CD14-positive monocyte (primary cell): ENCODE data around the gene RBMS1. TPM values are rescaled to one million over a fixed set of nuclear protein-coding genes. Genes with fewer than 3 reads are reported as not detected.
A peak's percentile ranks its signal among the peaks of the same experiment; 100 is the strongest.

Experiments
- DNase-seq, 3 donors: peaks; one replicate each; pipeline ENCODE4 v3.0.0-alpha.2; 2011 to 2022
- H2AFZ ChIP-seq: 2 replicates; pipeline ENCODE4 v1.6.0; 2012; ENCODE audit warnings: mild to moderate bottlenecking, low read depth, low read length, inconsistent platforms; ENCODE audit not compliant: insufficient read depth, poor library complexity, severe bottlenecking
- H3K27ac ChIP-seq, 2 donors: 1 replicate in 1 of 2; 2 replicates in 1 of 2; pipeline ENCODE4 v1.5.1; 2012 to 2013; ENCODE audit warnings: low read length in 2 of 2, control low read depth in 1 of 2, inconsistent platforms in 1 of 2, low read depth in 1 of 2, mild to moderate bottlenecking in 1 of 2
- H3K27me3 ChIP-seq, 2 donors: one replicate each; pipeline versions ENCODE4 v1.6.0 to v1.6.1; 2011 to 2013; ENCODE audit warnings: low read length in 2 of 2; ENCODE audit not compliant: control insufficient read depth in 2 of 2, insufficient read depth in 2 of 2
- H3K36me3 ChIP-seq, 2 donors: replicated peaks in 1 of 2; 1 replicate in 1 of 2; 2 replicates in 1 of 2; pipeline versions ENCODE4 v1.5.1 to v1.6.1; 2012 to 2013; ENCODE audit warnings: low read length in 2 of 2, control low read depth in 1 of 2, inconsistent platforms in 1 of 2, mild to moderate bottlenecking in 1 of 2; ENCODE audit not compliant: insufficient read depth in 2 of 2, control insufficient read depth in 1 of 2
- H3K4me1 ChIP-seq, 2 donors: 1 replicate in 1 of 2; 2 replicates in 1 of 2; pipeline versions ENCODE4 v1.5.1 to v1.6.1; 2012 to 2013; ENCODE audit warnings: low read length in 2 of 2, control low read depth in 1 of 2, inconsistent platforms in 1 of 2, mild to moderate bottlenecking in 1 of 2, moderate library complexity in 1 of 2; ENCODE audit not compliant: insufficient read depth in 2 of 2, control insufficient read depth in 1 of 2
- H3K4me2 ChIP-seq: replicated peaks from 2 replicates; pipeline ENCODE3; 2012; ENCODE audit warnings: low read length, moderate library complexity, mild to moderate bottlenecking; ENCODE audit not compliant: poor library complexity, severe bottlenecking; ENCODE audit errors: extremely low read depth
- H3K4me3 ChIP-seq, 3 experiments: fragments of 200-600 bp in 1 of 3; sonication (generic) in 1 of 3; replicated peaks in 1 of 3; 1 replicate in 2 of 3; 2 replicates in 1 of 3; pipeline ENCODE4 v1.5.1; 2011 to 2013; ENCODE audit warnings: low read length in 3 of 3, mild to moderate bottlenecking in 3 of 3, control low read depth in 2 of 3, low read depth in 2 of 3, inconsistent platforms in 1 of 3, moderate library complexity in 1 of 3
- H3K79me2 ChIP-seq: 2 replicates; pipeline ENCODE4 v1.6.0; 2012; ENCODE audit warnings: mild to moderate bottlenecking, control low read depth, inconsistent platforms, low read length, moderate library complexity; ENCODE audit not compliant: insufficient read depth
- H3K9ac ChIP-seq: 2 replicates; pipeline ENCODE4 v1.6.0; 2017; ENCODE audit warnings: low read length, mild to moderate bottlenecking; ENCODE audit not compliant: insufficient read depth, poor library complexity, severe bottlenecking
- H3K9me3 ChIP-seq, 2 donors: replicated peaks in 1 of 2; 1 replicate in 1 of 2; 2 replicates in 1 of 2; pipeline versions ENCODE4 v1.5.1 to v1.6.1; 2012 to 2013; ENCODE audit warnings: low read length in 2 of 2, control low read depth in 1 of 2; ENCODE audit not compliant: control insufficient read depth in 1 of 2, insufficient read depth in 1 of 2
- H4K20me1 ChIP-seq: 2 replicates; pipeline ENCODE4 v1.6.0; 2012; ENCODE audit warnings: mild to moderate bottlenecking, low read length, control low read depth, moderate library complexity; ENCODE audit not compliant: insufficient read depth
- H3K27ac Mint-ChIP-seq, 7 donors: one replicate each; pipeline ENCODE4 v1.8.0; 2020; ENCODE audit warnings: mild to moderate bottlenecking in 7 of 7, mixed read lengths in 7 of 7, moderate library complexity in 6 of 7, inconsistent platforms in 2 of 7
- H3K27me3 Mint-ChIP-seq, 3 donors: one replicate each; pipeline ENCODE4 v1.8.0; 2021 to 2022; ENCODE audit warnings: low read depth in 3 of 3, mild to moderate bottlenecking in 3 of 3, mixed read lengths in 3 of 3, moderate library complexity in 3 of 3, inconsistent platforms in 1 of 3
- H3K36me3 Mint-ChIP-seq, 2 donors: one replicate each; pipeline ENCODE4 v1.8.0; 2020; ENCODE audit warnings: mixed read lengths in 2 of 2, inconsistent platforms in 1 of 2, mild to moderate bottlenecking in 1 of 2
- H3K4me1 Mint-ChIP-seq: one replicate; pipeline ENCODE4 v1.8.0; 2020; ENCODE audit warnings: mild to moderate bottlenecking, mixed read lengths
- H3K4me3 Mint-ChIP-seq, 2 donors: one replicate each; pipeline ENCODE4 v1.8.0; 2020; ENCODE audit warnings: mild to moderate bottlenecking in 2 of 2, mixed read lengths in 2 of 2, moderate library complexity in 1 of 2
- H3K9me3 Mint-ChIP-seq, 7 donors: one replicate each; pipeline ENCODE4 v1.8.0; 2020 to 2022; ENCODE audit warnings: mixed read lengths in 7 of 7, mild to moderate bottlenecking in 6 of 7, moderate library complexity in 6 of 7, inconsistent platforms in 2 of 7
- whole genome bisulfite sequencing: methylation state at CpG from one replicate; pipeline ENCODE4 v1.1.5; 2013; ENCODE audit warnings: missing lambda C conversion rate; ENCODE audit not compliant: insufficient coverage; 5-methylcytosine and 5-hydroxymethylcytosine counted together
- intact Hi-C, 2 donors: fragments of 100-400 bp; cut with micrococcal nuclease; formaldehyde crosslinking; loops; one replicate each; pipeline versions ENCODE4 v1.15.0 to v1.15.1; 2023
- polyA plus RNA-seq, 3 donors: library from polyadenylated mRNA; depleted of rRNA in 1 of 3; unstranded in 2 of 3; stranded (reverse) in 1 of 3; fragments of 300-500 nt in 2 of 3; fragments of >200 nt in 1 of 3; fragmentation: Illumina TruSeq in 2 of 3; gene quantifications; 1 replicate in 2 of 3; 2 replicates in 1 of 3; pipeline ENCODE4 v1.2.3, GENCODE V29; 2012 to 2021
- TF ChIP-seq, protein P1 (sequence below): fragments of 200-600 bp; IDR thresholded peaks from one replicate; pipeline ENCODE4 v1.8.0; 2022; ENCODE audit warnings: antibody characterized with exemption, mild to moderate bottlenecking

Gene RBMS1
- polyA plus RNA-seq, 3 donors, result 88.2 to 91.2 (median 89.4) TPM

GRCh38 chr2:160408173-160408958, 85.2 kb downstream of the RBMS1 start:
- peaks cover 0 to 5% of the 10 kb centered on the region in 2 donors for H3K36me3 ChIP-seq
- H3K79me2 ChIP-seq, result peaks cover 37% of the 10 kb centered on the region
- TF ChIP-seq, protein P1, sequence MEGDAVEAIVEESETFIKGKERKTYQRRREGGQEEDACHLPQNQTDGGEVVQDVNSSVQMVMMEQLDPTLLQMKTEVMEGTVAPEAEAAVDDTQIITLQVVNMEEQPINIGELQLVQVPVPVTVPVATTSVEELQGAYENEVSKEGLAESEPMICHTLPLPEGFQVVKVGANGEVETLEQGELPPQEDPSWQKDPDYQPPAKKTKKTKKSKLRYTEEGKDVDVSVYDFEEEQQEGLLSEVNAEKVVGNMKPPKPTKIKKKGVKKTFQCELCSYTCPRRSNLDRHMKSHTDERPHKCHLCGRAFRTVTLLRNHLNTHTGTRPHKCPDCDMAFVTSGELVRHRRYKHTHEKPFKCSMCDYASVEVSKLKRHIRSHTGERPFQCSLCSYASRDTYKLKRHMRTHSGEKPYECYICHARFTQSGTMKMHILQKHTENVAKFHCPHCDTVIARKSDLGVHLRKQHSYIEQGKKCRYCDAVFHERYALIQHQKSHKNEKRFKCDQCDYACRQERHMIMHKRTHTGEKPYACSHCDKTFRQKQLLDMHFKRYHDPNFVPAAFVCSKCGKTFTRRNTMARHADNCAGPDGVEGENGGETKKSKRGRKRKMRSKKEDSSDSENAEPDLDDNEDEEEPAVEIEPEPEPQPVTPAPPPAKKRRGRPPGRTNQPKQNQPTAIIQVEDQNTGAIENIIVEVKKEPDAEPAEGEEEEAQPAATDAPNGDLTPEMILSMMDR, result no peak
- H3K4me3 Mint-ChIP-seq, result peak overlapping the region; percentile 86 to 93
- H3K27me3 Mint-ChIP-seq, result no peaks in the 10 kb centered on the region
- H3K4me1 Mint-ChIP-seq, result peaks cover 63% of the 10 kb centered on the region
- H3K27ac Mint-ChIP-seq, result peak overlapping the region; percentile 93 to 96 (median 95)
- no peaks in the 10 kb centered on the region for H3K27me3 ChIP-seq
- H3K4me1 ChIP-seq, result peaks cover 41 to 60% of the 10 kb centered on the region in 2 donors
- peak overlapping the region; percentile 98 for H3K9ac ChIP-seq
- WGBS, result 66% methylated on average over 29 of the region's 34 CpGs
- H2AFZ ChIP-seq, result peak overlapping the region; percentile 72
- intact Hi-C loops, result loop anchor here (5.0 to 10.0 kb wide), 4 partner anchors 36 to 71 kb away; no protein-coding TSS in a partner anchor
- DNase-seq, result no peak
- peak overlapping the region; percentile 11 to 69 (median 35) for H3K4me3 ChIP-seq
- peaks cover 0 to 2% (median 0%) of the 10 kb centered on the region in 7 donors for H3K9me3 Mint-ChIP-seq
- peaks cover 32% of the 10 kb centered on the region for H4K20me1 ChIP-seq
- H3K36me3 Mint-ChIP-seq, result peaks cover 12 to 17% of the 10 kb centered on the region in 2 donors
- peak overlapping the region; percentile 42 to 96 for H3K27ac ChIP-seq
- H3K9me3 ChIP-seq, result no peaks in the 10 kb centered on the region
- peak overlapping the region; percentile 74 for H3K4me2 ChIP-seq

- peaks cover 0 to 5% of the 10 kb centered on the region in 2 donors for H3K36me3 ChIP-seq
- H3K4me1 ChIP-seq, result peaks cover 44 to 67% of the 10 kb centered on the region in 2 donors
- H3K27me3 ChIP-seq, result no peaks in the 10 kb centered on the region
- no peaks in the 10 kb centered on the region for H3K9me3 ChIP-seq
- under 1% methylated on average over 105 of the region's 120 CpGs for WGBS
- peaks cover 40% of the 10 kb centered on the region for H4K20me1 ChIP-seq
- H3K4me3 Mint-ChIP-seq, result peak overlapping the region; percentile 87 to 97
- H3K27ac Mint-ChIP-seq, result peak overlapping the region; percentile 95 to 99 (median 98)
- H3K79me2 ChIP-seq, result peaks cover 45% of the 10 kb centered on the region
- H3K4me2 ChIP-seq, result peak overlapping the region; percentile 74
- TF ChIP-seq, protein P1, result no peak
- peaks cover 0 to 2% (median 0%) of the 10 kb centered on the region in 7 donors for H3K9me3 Mint-ChIP-seq
- H3K4me3 ChIP-seq, result peak overlapping the region; percentile 71 to 87 (median 77)
- H3K36me3 Mint-ChIP-seq, result peaks cover 17% of the 10 kb centered on the region in 2 donors
- peak overlapping the region; percentile 79 for H2AFZ ChIP-seq
- intact Hi-C loops, result loop anchor here (5.0 to 10.0 kb wide), 4 partner anchors 35 to 70 kb away; no protein-coding TSS in a partner anchor
- H3K4me1 Mint-ChIP-seq, result peaks cover 71% of the 10 kb centered on the region
- no peaks in the 10 kb centered on the region for H3K27me3 Mint-ChIP-seq
- DNase-seq, result peak; percentile 69 to 78 (median 73)
- H3K9ac ChIP-seq, result peak overlapping the region; percentile 98
- peak overlapping the region; percentile 92 to 96 for H3K27ac ChIP-seq
These were observed 86.0 kb downstream of the RBMS1 start for GRCh38 chr2:160407393-160408172.
